Measurements from ENCODE around the gene SDCCAG8. TPM values are rescaled to one million over a fixed set of nuclear protein-coding genes. Genes with fewer than 3 reads are reported as not detected.

SDCCAG8 gene
- total and polyA plus RNA-seq, 4 donors = 8.5 to 25.8 (median 17.5) TPM

DNA sequence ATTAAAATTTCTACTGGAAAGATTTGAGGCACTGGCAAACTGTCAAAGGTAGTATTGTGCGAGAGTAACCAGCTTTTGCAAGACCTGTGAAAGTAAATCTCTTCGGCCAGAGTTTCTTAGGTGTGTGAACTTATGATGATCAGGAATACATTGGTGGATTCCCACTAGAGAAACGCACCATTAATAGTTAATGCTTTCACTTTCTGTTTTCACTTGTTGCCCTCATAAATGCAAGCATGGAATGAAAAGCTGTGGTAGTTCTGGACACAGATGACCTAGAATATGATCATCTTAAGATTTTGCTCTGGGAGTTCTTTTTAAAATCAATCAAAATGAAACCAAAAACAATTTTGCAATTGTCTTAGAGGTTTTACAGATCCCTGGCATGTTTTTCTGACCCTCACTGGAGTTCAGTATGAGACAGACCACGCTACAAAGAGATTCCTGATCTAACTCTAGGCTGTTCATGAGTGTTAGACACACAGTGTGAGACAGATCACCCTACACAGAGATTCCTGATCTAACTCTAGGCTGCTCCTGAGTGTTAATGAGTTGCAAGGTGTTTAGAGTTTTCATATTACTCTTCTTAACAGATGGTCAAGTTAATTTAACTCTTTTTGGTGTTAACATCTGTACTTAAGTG lies 98.8 kb downstream of the SDCCAG8 start:
- peak overlapping the region; percentile 23 to 46 (median 46) for H3K4me3 ChIP-seq (ENCODE audit: low read depth in 1 of 3, low read length in 3 of 3)
- H3K36me3 ChIP-seq (ENCODE audit: control insufficient read depth in 4 of 4, insufficient read depth in 3 of 4, low read depth in 1 of 4, low read length in 3 of 4) = peaks cover 2 to 5% (median 3%) of the 10 kb centered on the region in 4 donors
- peak overlapping the region; percentile 78 to 80 for H3K27ac ChIP-seq (ENCODE audit: low read depth in 1 of 2, low read length in 2 of 2)
- no peaks in the 10 kb centered on the region for H3K9me3 ChIP-seq (ENCODE audit: control insufficient read depth in 4 of 4, low read length in 3 of 4)
- peaks cover 0 to 18% (median 6%) of the 10 kb centered on the region in 4 donors for H3K4me1 ChIP-seq (ENCODE audit: control insufficient read depth in 4 of 4, insufficient read depth in 4 of 4, low read length in 3 of 4)
- DNase-seq (ENCODE audit: low spot score) = no peak
- TF ChIP-seq, protein P1, sequence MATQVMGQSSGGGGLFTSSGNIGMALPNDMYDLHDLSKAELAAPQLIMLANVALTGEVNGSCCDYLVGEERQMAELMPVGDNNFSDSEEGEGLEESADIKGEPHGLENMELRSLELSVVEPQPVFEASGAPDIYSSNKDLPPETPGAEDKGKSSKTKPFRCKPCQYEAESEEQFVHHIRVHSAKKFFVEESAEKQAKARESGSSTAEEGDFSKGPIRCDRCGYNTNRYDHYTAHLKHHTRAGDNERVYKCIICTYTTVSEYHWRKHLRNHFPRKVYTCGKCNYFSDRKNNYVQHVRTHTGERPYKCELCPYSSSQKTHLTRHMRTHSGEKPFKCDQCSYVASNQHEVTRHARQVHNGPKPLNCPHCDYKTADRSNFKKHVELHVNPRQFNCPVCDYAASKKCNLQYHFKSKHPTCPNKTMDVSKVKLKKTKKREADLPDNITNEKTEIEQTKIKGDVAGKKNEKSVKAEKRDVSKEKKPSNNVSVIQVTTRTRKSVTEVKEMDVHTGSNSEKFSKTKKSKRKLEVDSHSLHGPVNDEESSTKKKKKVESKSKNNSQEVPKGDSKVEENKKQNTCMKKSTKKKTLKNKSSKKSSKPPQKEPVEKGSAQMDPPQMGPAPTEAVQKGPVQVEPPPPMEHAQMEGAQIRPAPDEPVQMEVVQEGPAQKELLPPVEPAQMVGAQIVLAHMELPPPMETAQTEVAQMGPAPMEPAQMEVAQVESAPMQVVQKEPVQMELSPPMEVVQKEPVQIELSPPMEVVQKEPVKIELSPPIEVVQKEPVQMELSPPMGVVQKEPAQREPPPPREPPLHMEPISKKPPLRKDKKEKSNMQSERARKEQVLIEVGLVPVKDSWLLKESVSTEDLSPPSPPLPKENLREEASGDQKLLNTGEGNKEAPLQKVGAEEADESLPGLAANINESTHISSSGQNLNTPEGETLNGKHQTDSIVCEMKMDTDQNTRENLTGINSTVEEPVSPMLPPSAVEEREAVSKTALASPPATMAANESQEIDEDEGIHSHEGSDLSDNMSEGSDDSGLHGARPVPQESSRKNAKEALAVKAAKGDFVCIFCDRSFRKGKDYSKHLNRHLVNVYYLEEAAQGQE (IDR thresholded peaks at IDR 0.05) = peak; percentile 18
- TF ChIP-seq, protein P2, sequence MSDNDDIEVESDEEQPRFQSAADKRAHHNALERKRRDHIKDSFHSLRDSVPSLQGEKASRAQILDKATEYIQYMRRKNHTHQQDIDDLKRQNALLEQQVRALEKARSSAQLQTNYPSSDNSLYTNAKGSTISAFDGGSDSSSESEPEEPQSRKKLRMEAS (IDR thresholded peaks at IDR 0.05) = peak; percentile 15
- peak; percentile 26 to 35 for TF ChIP-seq RAD21 (IDR thresholded peaks at IDR 0.05)
- no peak for TF ChIP-seq FOXA1 (IDR thresholded peaks at IDR 0.05)
- TF ChIP-seq RXRA (IDR thresholded peaks at IDR 0.05) = peak; percentile 24
- peak; percentile 17 for TF ChIP-seq SP1 (IDR thresholded peaks at IDR 0.05)
- TF ChIP-seq, protein P3, sequence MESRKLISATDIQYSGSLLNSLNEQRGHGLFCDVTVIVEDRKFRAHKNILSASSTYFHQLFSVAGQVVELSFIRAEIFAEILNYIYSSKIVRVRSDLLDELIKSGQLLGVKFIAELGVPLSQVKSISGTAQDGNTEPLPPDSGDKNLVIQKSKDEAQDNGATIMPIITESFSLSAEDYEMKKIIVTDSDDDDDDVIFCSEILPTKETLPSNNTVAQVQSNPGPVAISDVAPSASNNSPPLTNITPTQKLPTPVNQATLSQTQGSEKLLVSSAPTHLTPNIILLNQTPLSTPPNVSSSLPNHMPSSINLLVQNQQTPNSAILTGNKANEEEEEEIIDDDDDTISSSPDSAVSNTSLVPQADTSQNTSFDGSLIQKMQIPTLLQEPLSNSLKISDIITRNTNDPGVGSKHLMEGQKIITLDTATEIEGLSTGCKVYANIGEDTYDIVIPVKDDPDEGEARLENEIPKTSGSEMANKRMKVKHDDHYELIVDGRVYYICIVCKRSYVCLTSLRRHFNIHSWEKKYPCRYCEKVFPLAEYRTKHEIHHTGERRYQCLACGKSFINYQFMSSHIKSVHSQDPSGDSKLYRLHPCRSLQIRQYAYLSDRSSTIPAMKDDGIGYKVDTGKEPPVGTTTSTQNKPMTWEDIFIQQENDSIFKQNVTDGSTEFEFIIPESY (IDR thresholded peaks at IDR 0.05) = no peak
- TF ChIP-seq NR2F2 (IDR thresholded peaks at IDR 0.05) = no peak
- no peak for TF ChIP-seq TAF1 (conservative IDR thresholded peaks at IDR 0.05)
- TF ChIP-seq, protein P4, sequence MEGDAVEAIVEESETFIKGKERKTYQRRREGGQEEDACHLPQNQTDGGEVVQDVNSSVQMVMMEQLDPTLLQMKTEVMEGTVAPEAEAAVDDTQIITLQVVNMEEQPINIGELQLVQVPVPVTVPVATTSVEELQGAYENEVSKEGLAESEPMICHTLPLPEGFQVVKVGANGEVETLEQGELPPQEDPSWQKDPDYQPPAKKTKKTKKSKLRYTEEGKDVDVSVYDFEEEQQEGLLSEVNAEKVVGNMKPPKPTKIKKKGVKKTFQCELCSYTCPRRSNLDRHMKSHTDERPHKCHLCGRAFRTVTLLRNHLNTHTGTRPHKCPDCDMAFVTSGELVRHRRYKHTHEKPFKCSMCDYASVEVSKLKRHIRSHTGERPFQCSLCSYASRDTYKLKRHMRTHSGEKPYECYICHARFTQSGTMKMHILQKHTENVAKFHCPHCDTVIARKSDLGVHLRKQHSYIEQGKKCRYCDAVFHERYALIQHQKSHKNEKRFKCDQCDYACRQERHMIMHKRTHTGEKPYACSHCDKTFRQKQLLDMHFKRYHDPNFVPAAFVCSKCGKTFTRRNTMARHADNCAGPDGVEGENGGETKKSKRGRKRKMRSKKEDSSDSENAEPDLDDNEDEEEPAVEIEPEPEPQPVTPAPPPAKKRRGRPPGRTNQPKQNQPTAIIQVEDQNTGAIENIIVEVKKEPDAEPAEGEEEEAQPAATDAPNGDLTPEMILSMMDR (IDR thresholded peaks at IDR 0.05; ENCODE audit: low read depth, low read length, missing input control) = no peak
- no peak for TF ChIP-seq FOXA2 (IDR thresholded peaks at IDR 0.05)
- no peak for TF ChIP-seq JUND (IDR thresholded peaks at IDR 0.05)
- TF ChIP-seq, protein P5, sequence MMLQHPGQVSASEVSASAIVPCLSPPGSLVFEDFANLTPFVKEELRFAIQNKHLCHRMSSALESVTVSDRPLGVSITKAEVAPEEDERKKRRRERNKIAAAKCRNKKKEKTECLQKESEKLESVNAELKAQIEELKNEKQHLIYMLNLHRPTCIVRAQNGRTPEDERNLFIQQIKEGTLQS (IDR thresholded peaks at IDR 0.05) = no peak
- TF ChIP-seq YY1 (IDR thresholded peaks at IDR 0.05) = peak; percentile 57
- no peak for TF ChIP-seq EGR1 (IDR thresholded peaks at IDR 0.05; ENCODE audit: low read depth in 2 of 2)
- peak in 1 of 2 donors; percentile 16 for TF ChIP-seq HNF4A (conservative IDR thresholded peaks at IDR 0.05)
- TF ChIP-seq HNF4G (IDR thresholded peaks at IDR 0.05) = no peak
- no peak for TF ChIP-seq GABPA (IDR thresholded peaks at IDR 0.05 in 1 of 2, conservative IDR thresholded peaks at IDR 0.05 in 1 of 2)
- WGBS = 10% methylated on average over 4 of the region's 4 CpGs
- peak overlapping the region; percentile 71 to 75 for H3K9ac ChIP-seq (ENCODE audit: low read depth in 1 of 2, low read length in 2 of 2)
- H3K27me3 ChIP-seq (ENCODE audit: control insufficient read depth in 4 of 4, insufficient read depth in 4 of 4, low read length in 3 of 4) = no peaks in the 10 kb centered on the region
